DND-41 (cell line): ENCODE data around the gene GCC2.

ENCODE experiments used
- CTCF ChIP-seq: IDR thresholded peaks from 2 replicates; pipeline ENCODE4 v1.5.1; 2012; ENCODE audit warnings: borderline replicate concordance, low read length, moderate library complexity, mild to moderate bottlenecking; ENCODE audit not compliant: poor library complexity, severe bottlenecking; ENCODE audit errors: extremely low read depth
- EZH2 ChIP-seq: IDR thresholded peaks from 3 replicates; pipeline ENCODE4 v1.6.1; 2012; ENCODE audit warnings: borderline replicate concordance, low read depth, mild to moderate bottlenecking, moderate library complexity, low read length, inconsistent platforms; ENCODE audit not compliant: severe bottlenecking

- TF ChIP-seq CTCF (no peak), EZH2 (no peak)
Observed at GRCh38 chr2:108404784-108405397, 44.1 kb upstream of the GCC2 start.
